Kidney (tissue), 14 donors: Measurements from ENCODE around the gene KRT33A. TPM values are rescaled to one million over a fixed set of nuclear protein-coding genes. Genes with fewer than 3 reads are reported as not detected.

Experiments used
- DNase-seq, 5 donors: peaks; one replicate each; pipeline ENCODE4 v3.0.0-alpha.2; 2013 to 2020
- FAIRE-seq: peaks from 2 replicates; lab custom pipeline; 2012; peaks lifted over from hg19 to GRCh38; lab: Jason Lieb, UNC
- H3K27ac ChIP-seq, 2 donors: one replicate each; pipeline ENCODE4 v1.7.0; 2013; ENCODE audit warnings: low read depth in 2 of 2, low read length in 2 of 2, inconsistent platforms in 1 of 2
- H3K27me3 ChIP-seq: one replicate; pipeline ENCODE4 v1.7.1; 2013; ENCODE audit warnings: low read length, inconsistent platforms; ENCODE audit not compliant: control insufficient read depth, insufficient read depth
- H3K36me3 ChIP-seq, 3 donors: one replicate each; pipeline versions ENCODE4 v1.7.0 to v1.7.1; 2013; ENCODE audit warnings: low read length in 3 of 3, control low read depth in 1 of 3, inconsistent platforms in 1 of 3; ENCODE audit not compliant: insufficient read depth in 3 of 3, control insufficient read depth in 2 of 3
- H3K4me1 ChIP-seq, 3 donors: one replicate each; pipeline versions ENCODE4 v1.7.0 to v1.7.1; 2013; ENCODE audit warnings: low read length in 3 of 3, inconsistent platforms in 1 of 3, low read depth in 1 of 3; ENCODE audit not compliant: control insufficient read depth in 2 of 3, insufficient read depth in 2 of 3
- H3K4me3 ChIP-seq, 3 donors: one replicate each; pipeline versions ENCODE4 v1.7.0 to v1.8.1; 2013; ENCODE audit warnings: low read length in 3 of 3, control low read depth in 1 of 3, inconsistent platforms in 1 of 3
- H3K9ac ChIP-seq, 3 donors: one replicate each; pipeline versions ENCODE4 v1.7.0 to v1.7.1; 2013; ENCODE audit warnings: low read length in 3 of 3, control low read depth in 1 of 3, inconsistent platforms in 1 of 3
- H3K9me3 ChIP-seq, 3 donors: one replicate each; pipeline versions ENCODE4 v1.7.0 to v1.7.1; 2013; ENCODE audit warnings: low read length in 3 of 3, control low read depth in 1 of 3, inconsistent platforms in 1 of 3; ENCODE audit not compliant: control insufficient read depth in 2 of 3, insufficient read depth in 1 of 3
- CTCF ChIP-seq: IDR thresholded peaks from 3 replicates; pipeline ENCODE4 v1.5.1; 2012; ENCODE audit warnings: mild to moderate bottlenecking, moderate library complexity, borderline replicate concordance; ENCODE audit not compliant: insufficient read depth; ENCODE audit errors: extremely low read depth
- intact Hi-C: fragments of 100-400 bp; cut with DNase I; formaldehyde crosslinking; loops from one replicate; pipeline ENCODE4 v1.11.1; 2022
- polyA plus RNA-seq: library from polyadenylated mRNA; stranded (reverse); fragments of 350-450 nt; fragmentation: Illumina TruSeq; extraction: RNeasy Lipid Tissue Mini Kit (QIAGEN cat#74804); gene quantifications from one replicate; pipeline ENCODE4 v1.2.3, GENCODE V29; 2014; ENCODE audit warnings: low read depth, low replicate concordance; ENCODE audit not compliant: insufficient read depth
- total RNA-seq: library from RNA; stranded (reverse); fragmentation: NEBNext Ultra II Directional; extraction: Animal tissue kit (Norgen Biotek cat#: 25700); gene quantifications from one replicate; pipeline ENCODE4 v1.2.1, GENCODE V29; 2021
- donor health status: control.
- donor health status: control.
- donor health status: control.
- donor health status: control.
- donor health status: control.
- donor health status: DM: yes; HTN: yes; CAD: no.
- donor health status: Normal renal cell carcinoma (clear cell type).

The KRT33A gene
- total and polyA plus RNA-seq, 2 donors from 2014 or later, result not detected

GRCh38 chr17:41354536-41354935 lies 3.9 kb upstream of the KRT33A start:
- no peaks in the 10 kb centered on the region for H3K27me3 ChIP-seq
- no peak overlapping the region for H3K27ac ChIP-seq
- FAIRE-seq, result no peak
- intact Hi-C loops, result no loop called here
- no peak for TF ChIP-seq CTCF
- no peak overlapping the region for H3K4me3 ChIP-seq
- H3K36me3 ChIP-seq, result no peaks in the 10 kb centered on the region
- no peak overlapping the region for H3K9ac ChIP-seq
- H3K9me3 ChIP-seq, result peaks cover 0 to 8% (median 0%) of the 10 kb centered on the region in 3 donors
- H3K4me1 ChIP-seq, result no peaks in the 10 kb centered on the region
- DNase-seq, result no peak

DNA sequence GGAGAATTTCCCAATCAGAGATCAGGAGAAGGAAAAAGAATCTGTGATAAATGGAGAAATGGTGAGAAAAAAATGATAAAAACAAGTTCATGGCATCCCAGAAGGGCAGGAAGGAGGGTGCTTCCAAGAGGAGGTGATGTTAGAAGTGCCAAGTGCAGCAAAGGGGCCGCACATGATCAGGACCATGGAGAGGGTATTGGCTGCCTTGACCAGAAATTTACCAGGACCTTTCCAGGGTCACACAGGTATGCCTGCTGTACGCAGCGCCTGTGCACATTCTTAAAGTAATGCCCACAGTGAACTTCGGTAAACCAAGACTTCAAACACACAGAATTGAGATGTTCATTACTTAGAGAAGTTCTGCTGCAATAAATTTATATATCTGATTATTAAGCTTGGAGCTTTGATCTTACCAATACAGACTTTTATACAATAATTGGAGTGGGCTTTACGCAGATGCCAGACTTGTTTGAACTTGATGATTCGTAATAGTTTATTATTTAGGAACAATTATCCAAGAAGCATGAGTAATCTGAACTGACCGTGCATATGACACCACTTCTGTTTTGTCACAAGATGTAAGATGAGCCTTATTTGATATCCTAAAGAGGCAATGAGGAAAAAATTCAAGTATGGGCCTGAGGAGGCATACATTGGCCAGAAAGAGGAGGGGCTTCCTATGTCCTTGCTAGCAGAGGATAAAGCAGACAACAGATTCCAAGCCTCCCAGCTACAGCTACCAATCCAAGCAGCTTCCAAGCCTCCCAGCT lies 2.2 kb upstream of the KRT33A start:
- Histone ChIP-seq H3K9ac (no peak overlapping the region), H3K36me3 (no peaks in the 10 kb centered on the region), H3K4me3 (no peak overlapping the region), H3K9me3 (peaks cover 0 to 8% (median 0%) of the 10 kb centered on the region in 3 donors), H3K4me1 (no peaks in the 10 kb centered on the region), H3K27me3 (no peaks in the 10 kb centered on the region), H3K27ac (no peak overlapping the region)
- DNase-seq (no peak), FAIRE-seq (no peak)
- no peak for TF ChIP-seq CTCF
- intact Hi-C loops, result no loop called here

DNA sequence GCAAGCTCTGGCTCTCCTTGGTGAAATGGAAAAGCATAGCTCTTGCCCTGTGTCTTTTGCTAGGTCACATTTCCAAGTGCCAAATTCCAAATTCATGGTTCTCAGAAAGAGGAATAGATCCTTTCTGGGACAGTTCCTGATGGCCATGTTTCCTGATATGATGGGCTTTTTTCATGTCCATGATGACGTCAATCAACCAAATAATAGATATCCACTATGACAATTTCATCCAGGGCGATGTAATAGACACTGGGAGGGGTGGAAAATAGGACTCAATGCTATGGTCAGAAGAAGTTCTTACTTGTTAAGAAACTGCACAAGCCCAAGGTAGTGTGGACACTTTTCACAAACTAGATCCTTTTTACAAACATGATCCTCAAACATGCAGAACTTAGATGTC lies 549 bp upstream of the KRT33A start:
- Histone ChIP-seq H3K4me3 (no peak overlapping the region), H3K27ac (no peak overlapping the region), H3K27me3 (no peaks in the 10 kb centered on the region), H3K4me1 (no peaks in the 10 kb centered on the region), H3K36me3 (no peaks in the 10 kb centered on the region), H3K9ac (no peak overlapping the region), H3K9me3 (peaks cover 0 to 3% (median 0%) of the 10 kb centered on the region in 3 donors)
- intact Hi-C loops, result no loop called here
- FAIRE-seq, result no peak
- TF ChIP-seq CTCF, result no peak
- DNase-seq, result no peak
